Effector memory CD4-positive, alpha-beta T cell (primary cell): Measurements from ENCODE around the gene PLA2G4E.

Source experiments
- DNase-seq, 3 donors: peaks; one replicate each; pipeline ENCODE4 v3.0.0-alpha.2; 2020
- H3K27ac ChIP-seq: 2 replicates; pipeline ENCODE4 v1.7.0; 2013; ENCODE audit warnings: mild to moderate bottlenecking, low read length, moderate library complexity; ENCODE audit not compliant: insufficient read depth, poor library complexity, severe bottlenecking
- H3K27me3 ChIP-seq: replicated peaks from 2 replicates; pipeline ENCODE4 v1.7.0; 2013; ENCODE audit warnings: mild to moderate bottlenecking, low read length; ENCODE audit not compliant: insufficient read depth, control insufficient read depth, poor library complexity, severe bottlenecking
- H3K36me3 ChIP-seq: 2 replicates; pipeline ENCODE4 v1.7.0; 2013; ENCODE audit warnings: mild to moderate bottlenecking, low read length, moderate library complexity; ENCODE audit not compliant: control insufficient read depth, insufficient read depth
- H3K4me1 ChIP-seq: 2 replicates; pipeline ENCODE4 v1.7.0; 2013; ENCODE audit warnings: low read length, mild to moderate bottlenecking; ENCODE audit not compliant: control insufficient read depth, insufficient read depth, poor library complexity, severe bottlenecking
- H3K4me3 ChIP-seq: 2 replicates; pipeline ENCODE4 v1.7.0; 2013; ENCODE audit warnings: low read length, low read depth, mild to moderate bottlenecking; ENCODE audit not compliant: insufficient read depth, poor library complexity, severe bottlenecking
- H3K9me3 ChIP-seq: 2 replicates; pipeline ENCODE4 v1.7.0; 2013; ENCODE audit warnings: mild to moderate bottlenecking, low read length, moderate library complexity; ENCODE audit not compliant: control insufficient read depth

The PLA2G4E gene

GRCh38 chr15:41937568-41937923 is 83.3 kb downstream of the PLA2G4E start:
- Histone ChIP-seq H3K9me3 (no peaks in the 10 kb centered on the region), H3K4me1 (peaks cover 62% of the 10 kb centered on the region), H3K27ac (peak overlapping the region; percentile 95), H3K27me3 (no peaks in the 10 kb centered on the region), H3K36me3 (peaks cover 9% of the 10 kb centered on the region), H3K4me3 (peak overlapping the region; percentile 11)
- no peak for DNase-seq

DNA sequence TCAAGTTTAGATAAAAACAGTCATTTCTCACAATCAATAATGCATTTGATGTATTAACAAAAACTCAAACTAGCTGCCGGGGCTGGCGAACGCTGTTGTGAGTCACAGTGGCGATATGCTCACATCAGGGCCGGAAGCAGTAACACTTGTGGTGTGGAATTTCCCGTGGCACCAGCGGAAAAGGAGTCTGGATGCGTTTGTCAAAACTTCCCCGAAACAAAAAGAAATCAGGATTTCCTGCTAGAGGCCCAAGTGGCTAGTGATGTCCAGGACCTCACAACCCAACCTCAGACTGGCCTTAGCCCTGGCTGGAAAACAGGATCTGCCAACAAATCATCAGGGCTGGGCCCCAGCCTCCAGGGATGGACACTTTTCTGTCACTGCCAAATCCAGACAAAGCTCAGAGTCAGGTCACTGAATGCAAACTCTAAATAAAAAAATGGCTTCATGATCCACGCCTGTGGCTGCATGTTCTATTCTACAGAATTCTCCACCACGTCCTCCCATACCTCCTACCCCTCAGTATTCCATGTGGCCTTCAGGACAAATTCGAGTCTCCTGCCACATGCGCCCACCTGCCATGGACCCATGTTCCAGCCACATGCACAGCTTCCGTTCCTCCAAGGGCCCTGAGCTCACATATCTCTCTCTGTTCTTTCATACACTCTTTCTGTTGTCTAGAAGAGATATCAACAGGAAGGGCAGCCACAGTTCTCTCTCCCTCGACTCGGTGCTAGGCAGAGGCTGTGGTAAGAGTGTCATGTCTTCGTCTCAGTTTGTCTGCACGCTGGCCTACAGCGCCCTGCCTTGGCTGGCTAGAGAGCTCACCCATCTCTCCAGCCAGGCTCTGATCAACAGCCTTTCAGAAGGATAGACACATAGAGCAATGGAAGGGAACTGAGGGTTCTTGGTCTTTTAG is 83.9 kb downstream of the PLA2G4E start:
- DNase-seq, result peak; percentile 81
- Histone ChIP-seq H3K9me3 (no peaks in the 10 kb centered on the region), H3K4me1 (peaks cover 62% of the 10 kb centered on the region), H3K36me3 (peaks cover 5% of the 10 kb centered on the region), H3K4me3 (peak overlapping the region; percentile 11), H3K27me3 (no peaks in the 10 kb centered on the region), H3K27ac (peak overlapping the region; percentile 95)

GRCh38 chr15:41936155-41936554 is 84.7 kb downstream of the PLA2G4E start:
- peak overlapping the region; percentile 3 for H3K4me3 ChIP-seq
- H3K36me3 ChIP-seq, result no peaks in the 10 kb centered on the region
- no peak for DNase-seq
- H3K27me3 ChIP-seq, result no peaks in the 10 kb centered on the region
- H3K4me1 ChIP-seq, result peaks cover 62% of the 10 kb centered on the region
- H3K27ac ChIP-seq, result peak overlapping the region; percentile 95
- H3K9me3 ChIP-seq, result no peaks in the 10 kb centered on the region

DNA sequence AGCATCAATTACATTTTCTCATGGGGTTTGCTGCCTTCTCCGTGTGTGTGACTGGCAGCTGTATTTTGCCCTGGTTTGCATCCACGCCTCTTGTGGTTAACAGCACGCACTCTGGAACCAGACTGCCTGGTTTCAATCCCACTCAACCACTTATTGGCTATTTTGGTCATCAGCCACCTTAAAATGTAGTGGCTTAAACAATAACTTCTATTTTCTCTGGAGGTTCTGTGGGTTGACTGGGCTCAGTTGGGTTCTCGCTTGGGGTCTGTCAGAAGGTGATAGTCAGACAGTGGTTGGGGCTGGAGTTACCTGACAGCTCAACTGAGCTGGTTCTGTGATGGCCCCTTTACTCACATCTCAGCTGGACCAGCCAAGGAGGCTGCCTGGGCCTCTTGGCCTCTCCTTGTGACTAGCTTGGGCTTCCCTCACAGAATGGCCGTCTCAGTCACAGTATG is 85.2 kb downstream of the PLA2G4E start:
- peaks cover 56% of the 10 kb centered on the region for H3K4me1 ChIP-seq
- no peak for DNase-seq
- no peaks in the 10 kb centered on the region for H3K36me3 ChIP-seq
- H3K27me3 ChIP-seq, result no peaks in the 10 kb centered on the region
- peak overlapping the region; percentile 16 for H3K4me3 ChIP-seq
- H3K9me3 ChIP-seq, result no peaks in the 10 kb centered on the region
- H3K27ac ChIP-seq, result peak overlapping the region; percentile 95

DNA sequence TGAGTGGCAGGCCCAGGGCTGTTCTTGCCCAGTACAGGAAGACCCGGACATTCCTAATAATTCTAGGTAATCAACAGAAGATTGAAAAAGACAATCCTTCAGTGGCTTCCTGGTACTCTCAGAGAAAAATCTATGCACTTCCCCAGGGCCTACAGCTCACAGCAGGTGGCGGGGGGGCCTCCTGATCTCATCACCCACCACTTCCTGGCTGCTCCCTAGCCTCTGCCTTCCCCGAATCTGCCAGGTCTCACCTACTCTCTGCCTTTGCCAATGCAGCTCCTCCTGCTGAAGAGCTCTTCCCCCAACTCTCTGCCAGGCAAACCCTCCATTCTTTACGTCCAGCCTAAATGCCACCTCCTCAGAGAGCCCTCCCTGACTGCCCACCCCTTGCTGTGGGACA is 86.0 kb downstream of the PLA2G4E start:
- no peaks in the 10 kb centered on the region for H3K36me3 ChIP-seq
- peak; percentile 67 to 76 (median 70) for DNase-seq
- H3K4me3 ChIP-seq, result peak overlapping the region; percentile 21
- H3K27me3 ChIP-seq, result no peaks in the 10 kb centered on the region
- peak overlapping the region; percentile 95 for H3K27ac ChIP-seq
- peaks cover 53% of the 10 kb centered on the region for H3K4me1 ChIP-seq
- no peaks in the 10 kb centered on the region for H3K9me3 ChIP-seq

DNA sequence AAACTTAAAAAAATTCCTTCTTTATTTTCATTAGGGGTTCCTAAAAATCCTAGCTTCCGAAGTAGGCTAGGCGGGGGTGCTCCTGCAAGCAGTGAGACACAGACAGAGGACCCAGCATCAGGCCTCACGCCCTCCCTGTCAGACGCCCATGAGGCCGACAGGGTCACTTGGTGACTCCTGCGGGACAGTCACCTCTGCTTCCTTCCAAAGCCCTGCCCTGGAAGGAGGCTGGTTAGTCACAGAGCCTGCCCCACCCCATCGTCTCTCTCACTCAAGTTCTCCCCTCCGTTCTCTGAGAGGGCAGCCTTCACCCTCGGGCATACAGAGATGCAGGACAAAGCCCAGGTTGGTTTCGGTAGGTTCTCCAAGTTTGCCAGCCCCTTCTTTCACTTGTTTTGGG is 87.1 kb downstream of the PLA2G4E start:
- Histone ChIP-seq H3K27me3 (no peaks in the 10 kb centered on the region), H3K4me1 (peaks cover 53% of the 10 kb centered on the region), H3K9me3 (no peaks in the 10 kb centered on the region), H3K36me3 (no peaks in the 10 kb centered on the region), H3K4me3 (no peak overlapping the region), H3K27ac (peak overlapping the region; percentile 95)
- no peak for DNase-seq

GRCh38 chr15:41933326-41933725 is 87.5 kb downstream of the PLA2G4E start:
- H3K27ac ChIP-seq, result peak overlapping the region; percentile 95
- H3K27me3 ChIP-seq, result no peaks in the 10 kb centered on the region
- no peaks in the 10 kb centered on the region for H3K36me3 ChIP-seq
- no peak for DNase-seq
- no peaks in the 10 kb centered on the region for H3K9me3 ChIP-seq
- H3K4me1 ChIP-seq, result peaks cover 50% of the 10 kb centered on the region
- no peak overlapping the region for H3K4me3 ChIP-seq

GRCh38 chr15:41932511-41933289 is 88.1 kb downstream of the PLA2G4E start:
- Histone ChIP-seq H3K27ac (no peak overlapping the region), H3K9me3 (no peaks in the 10 kb centered on the region), H3K36me3 (no peaks in the 10 kb centered on the region), H3K4me3 (no peak overlapping the region), H3K4me1 (peaks cover 44% of the 10 kb centered on the region), H3K27me3 (no peaks in the 10 kb centered on the region)
- DNase-seq, result no peak

DNA sequence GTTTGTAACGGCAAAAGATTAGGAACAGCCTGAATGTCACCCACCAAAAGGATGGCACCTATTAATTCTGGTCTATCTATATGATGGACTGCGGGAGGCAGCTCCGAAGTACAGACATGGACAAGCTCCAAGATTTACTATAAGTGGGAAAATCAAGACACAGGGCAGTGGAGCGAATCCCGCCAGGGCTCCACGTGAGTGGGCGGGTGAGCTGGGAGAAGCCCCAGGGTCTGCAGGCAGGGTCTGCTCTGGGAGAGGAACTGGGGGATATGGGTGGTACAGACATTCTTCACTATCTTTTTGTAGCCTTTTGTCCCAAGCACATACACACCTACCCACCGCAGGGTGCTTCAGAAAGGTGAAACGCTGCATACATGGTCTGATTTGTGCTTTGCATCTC is 88.7 kb downstream of the PLA2G4E start:
- no peaks in the 10 kb centered on the region for H3K36me3 ChIP-seq
- H3K27me3 ChIP-seq, result no peaks in the 10 kb centered on the region
- no peak overlapping the region for H3K4me3 ChIP-seq
- H3K4me1 ChIP-seq, result peaks cover 38% of the 10 kb centered on the region
- DNase-seq, result no peak
- no peak overlapping the region for H3K27ac ChIP-seq
- H3K9me3 ChIP-seq, result no peaks in the 10 kb centered on the region
